GDM1 (cell line): Measurements from ENCODE around the gene RASGEF1B.

ENCODE experiments used
- DNase-seq: peaks from one replicate; lab custom pipeline; 2025; lab: John Stamatoyannopoulos, UW

The RASGEF1B gene

DNA sequence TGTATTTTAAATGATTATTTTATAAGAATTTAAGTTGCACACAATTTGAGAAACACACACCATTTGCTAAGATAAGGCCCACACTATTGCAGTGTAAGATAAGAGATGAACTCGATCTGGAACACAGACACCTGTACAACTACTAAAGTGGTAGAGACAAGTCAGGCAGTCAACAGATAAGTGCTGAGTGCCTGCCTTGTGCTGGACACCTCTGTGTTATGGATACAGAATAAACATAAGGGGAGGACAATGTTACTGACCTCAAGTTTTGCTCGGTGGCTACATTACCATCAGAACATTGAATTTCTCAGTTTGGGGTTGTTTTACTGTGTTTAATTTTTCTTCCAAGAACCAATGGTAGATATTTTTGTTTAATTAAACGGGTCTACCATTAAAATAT is 74.1 kb downstream of the RASGEF1B start:
- no peak for DNase-seq

DNA sequence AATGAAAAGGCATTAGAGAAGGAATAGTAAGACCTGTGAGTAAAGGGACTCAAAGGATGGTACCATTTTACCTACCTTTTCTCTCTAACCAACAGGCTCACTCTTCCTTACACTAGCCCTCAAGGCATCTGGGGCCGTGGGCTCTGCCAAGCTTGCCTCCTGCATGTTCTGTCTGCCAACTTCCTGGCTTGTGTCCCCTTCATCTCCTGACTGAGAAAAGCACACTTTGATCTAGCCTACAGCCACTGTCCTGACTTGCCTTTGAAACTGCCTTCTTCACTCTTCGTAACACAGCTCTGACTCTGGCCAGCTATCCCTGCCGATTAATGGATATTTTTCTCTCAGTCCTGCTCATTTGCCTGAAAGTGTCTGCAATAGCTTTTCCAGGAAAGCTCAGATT is 76.5 kb downstream of the RASGEF1B start:
- no peak for DNase-seq

DNA sequence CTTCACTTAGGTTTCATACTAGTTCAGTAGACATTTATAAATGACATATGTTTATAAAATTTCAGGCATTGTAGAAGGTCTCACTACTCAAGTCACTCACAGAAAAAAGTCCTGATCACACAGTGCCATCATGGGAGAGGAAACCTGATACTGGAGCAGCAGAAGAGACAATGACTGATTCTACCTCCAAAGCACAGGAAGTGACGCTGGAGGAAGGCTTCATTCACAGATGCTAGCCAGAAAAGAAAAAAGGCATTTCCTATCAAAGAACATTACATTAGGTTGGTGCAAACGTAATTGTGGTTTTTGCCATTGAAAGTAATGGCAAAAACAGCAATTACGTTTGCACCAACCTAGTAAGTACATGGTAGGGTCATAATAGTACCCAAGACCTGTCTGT is 79.5 kb downstream of the RASGEF1B start:
- DNase-seq, result no peak

DNA sequence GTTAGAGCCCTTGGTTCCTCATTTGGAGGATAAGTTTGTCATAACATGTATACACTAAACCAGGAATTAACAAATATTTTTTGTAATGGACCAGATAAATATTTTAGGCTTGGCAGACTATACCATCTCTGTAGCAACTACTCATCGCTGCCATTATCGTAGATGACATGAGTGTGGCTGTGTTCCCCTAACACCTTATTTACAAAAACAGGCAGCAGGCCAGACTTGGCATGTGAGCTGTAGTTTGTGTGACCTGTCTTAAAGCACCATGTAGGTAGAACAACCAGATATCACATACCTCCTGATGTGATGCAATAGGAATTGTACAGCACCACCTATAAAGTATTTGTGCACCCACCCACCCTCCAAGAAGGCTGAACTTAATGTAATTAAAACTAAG is 82.0 kb downstream of the RASGEF1B start:
- no peak for DNase-seq

DNA sequence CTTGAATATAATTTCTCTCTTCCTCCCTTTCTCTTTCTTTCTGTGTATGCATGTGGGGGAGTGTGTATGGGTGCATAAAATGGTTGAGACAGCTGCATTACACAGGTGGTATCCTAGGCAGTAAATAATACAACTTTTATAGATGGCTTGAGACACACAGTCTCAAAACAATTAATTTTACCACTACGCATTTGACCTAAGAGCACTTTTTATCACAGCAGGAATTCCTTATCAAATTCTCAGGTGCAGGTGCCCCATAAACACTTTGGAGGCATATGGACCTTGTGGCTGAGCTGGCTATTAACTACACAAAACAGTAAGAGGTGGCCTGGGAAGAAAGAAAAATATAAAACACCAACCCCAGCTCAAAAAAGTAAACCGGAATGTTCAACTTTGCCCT is 91.3 kb downstream of the RASGEF1B start:
- no peak for DNase-seq

DNA sequence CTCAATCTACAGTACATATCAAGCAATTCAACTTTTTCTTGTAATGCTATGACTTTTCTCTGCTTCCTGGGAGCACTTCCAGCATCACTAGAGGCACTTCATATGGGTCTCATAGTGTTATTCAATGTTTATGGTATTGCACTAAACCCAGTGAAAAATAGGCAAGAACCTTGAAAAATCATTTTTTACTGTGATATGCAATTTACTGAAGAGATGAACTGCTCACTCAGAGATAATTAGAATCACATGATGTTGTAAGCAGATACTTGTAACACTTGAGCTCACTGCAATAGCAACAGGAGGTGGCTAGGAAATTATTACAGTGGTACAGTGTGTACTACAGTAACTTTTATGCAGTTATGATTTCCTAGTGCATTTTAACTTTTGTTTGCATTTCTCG is 93.3 kb downstream of the RASGEF1B start:
- no peak for DNase-seq

DNA sequence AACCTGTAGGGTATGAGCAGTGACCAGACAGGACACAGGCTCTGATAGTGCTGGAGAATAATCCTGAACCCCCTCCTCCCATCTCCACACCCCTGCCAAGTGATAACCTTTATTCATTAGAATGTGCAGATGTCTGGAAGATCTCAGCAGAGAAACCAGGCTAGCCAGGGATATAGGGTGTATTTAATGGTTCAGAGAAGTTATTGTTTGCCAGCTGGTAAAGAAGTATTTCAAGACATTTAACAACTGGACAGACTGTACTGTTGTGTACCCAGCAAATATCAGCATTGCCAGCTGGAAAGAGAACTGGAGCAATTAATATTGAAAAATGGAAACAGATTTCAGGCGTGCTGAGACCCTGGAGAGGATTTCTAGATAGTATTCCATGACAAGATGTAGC is 94.5 kb downstream of the RASGEF1B start:
- no peak for DNase-seq

DNA sequence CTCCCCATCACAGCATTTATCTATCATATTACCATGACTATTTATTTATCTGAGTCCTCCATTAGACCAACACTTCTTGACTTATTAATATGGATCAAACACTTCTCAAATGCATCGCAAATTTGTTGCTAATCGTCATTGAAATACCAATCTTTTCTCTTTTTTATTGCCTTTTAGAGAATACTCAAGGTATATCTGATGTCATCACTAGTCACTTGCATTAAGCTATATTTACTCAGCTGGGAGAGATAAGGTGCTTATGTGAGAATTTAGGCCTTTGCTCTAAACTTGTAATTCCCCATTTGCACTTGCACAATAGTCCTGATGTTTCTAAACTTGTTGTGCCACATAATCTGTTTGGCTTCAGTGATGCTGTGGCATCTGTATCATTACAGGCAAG is 95.0 kb downstream of the RASGEF1B start:
- no peak for DNase-seq
